NCI-H146 treated with DMSO at 0.1 percent for 48 hours (cell line): ENCODE measurements around the gene CCDC157.

ENCODE experiments used
- DNase-seq: peaks from one replicate; lab custom pipeline; 2025; ENCODE audit not compliant: unreplicated experiment; lab: John Stamatoyannopoulos, UW

The CCDC157 gene

DNA sequence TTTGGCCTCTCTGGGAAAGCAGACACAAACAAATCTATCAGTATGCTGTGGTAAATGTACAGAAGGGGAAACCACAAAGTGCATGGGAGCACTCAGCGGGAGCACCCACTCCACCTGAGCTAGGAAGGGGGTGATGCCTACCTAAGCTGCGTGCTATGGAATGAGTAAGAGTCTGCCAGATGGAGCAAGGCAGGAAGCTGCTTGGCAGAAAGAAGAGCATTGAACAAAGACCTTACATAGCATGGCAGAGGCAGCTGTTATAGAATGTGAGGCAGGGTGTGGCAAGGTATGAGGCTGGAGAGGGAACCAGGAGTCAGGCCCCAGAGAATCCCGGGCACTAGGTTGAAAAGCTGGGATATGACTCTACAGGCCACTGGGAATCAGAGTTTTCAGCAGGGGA is 55.0 kb downstream of the CCDC157 start:
- DNase-seq = no peak

DNA sequence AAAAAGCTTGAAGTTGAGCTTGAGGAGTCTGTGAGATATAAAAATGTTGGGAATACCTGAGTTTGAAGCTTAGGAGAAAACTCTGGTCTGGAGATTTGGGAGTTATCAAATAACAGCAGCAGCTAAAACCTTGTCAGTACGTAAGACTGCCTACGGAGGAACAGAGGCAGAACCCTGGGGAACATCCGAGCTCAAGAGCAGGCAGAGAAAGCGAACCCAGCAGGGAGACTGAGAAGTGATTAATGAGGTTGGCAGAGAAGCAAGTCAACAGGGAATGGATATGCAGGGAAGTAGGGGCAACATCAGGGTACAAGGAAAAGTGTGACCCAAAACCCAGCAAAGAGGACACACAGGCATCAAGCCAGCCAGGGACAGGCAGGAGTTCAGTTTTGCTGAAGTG is 56.2 kb downstream of the CCDC157 start:
- no peak for DNase-seq

DNA sequence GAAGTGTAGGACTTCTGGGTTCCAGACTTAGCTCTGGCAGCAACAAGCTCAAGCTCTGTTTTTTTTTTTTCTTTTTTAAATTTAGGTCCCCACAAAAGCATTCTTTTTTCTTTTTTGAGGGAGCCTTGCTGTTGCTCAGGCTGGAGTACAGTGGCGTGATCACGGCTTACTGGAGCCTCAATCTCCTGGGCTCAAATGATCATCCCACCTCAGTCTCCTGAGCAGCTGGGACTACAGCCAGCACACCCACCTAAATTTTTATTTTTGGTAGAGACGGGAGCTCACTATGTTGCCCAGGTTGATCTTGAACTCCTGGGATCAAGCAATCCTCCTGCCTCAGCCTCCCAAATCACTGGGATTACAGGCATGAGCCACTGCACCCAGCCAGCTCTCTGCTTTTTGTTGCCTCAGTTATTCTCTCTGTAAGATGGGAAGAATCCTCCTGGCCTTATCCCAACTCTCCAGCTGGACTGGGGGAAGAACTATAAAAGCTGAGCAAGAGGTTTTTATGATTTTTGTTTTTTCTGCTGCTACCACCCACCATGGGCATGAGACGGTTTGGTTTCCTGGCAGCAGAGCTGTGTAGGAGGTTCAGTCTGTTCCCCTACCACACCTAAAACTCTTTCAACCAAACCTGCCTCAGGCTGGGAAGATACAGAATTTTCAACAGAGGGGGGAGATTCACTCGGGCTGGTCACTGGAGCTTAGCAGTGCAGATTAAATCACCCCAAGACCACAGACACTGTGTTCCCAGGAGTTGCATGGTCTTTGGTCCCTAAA is 57.1 kb downstream of the CCDC157 start:
- DNase-seq = no peak

DNA sequence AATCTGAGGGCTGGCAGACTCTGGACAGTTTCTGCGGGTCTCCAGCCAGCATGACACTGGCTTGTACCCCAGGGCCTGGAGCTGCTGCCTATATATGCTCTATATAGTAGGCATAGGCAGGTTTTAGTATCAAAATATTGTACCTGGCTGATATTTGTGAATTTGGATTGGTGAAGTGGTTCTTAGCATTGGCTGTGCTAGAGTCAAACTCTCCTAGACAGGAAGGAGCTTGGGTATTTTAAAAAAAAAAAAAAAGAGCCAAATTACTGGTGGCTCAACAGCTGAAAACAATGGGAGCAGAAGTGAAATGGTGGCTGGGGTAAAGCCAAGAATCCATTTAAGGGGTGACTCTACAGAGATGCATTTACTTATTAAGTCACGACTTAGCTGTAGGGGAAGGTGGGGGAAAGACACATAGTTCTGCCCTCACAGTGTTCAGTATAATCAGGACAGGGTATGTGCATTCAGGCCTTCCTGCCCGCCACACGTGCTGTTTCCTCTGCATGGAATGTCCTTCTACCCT is 57.8 kb downstream of the CCDC157 start:
- no peak for DNase-seq

DNA sequence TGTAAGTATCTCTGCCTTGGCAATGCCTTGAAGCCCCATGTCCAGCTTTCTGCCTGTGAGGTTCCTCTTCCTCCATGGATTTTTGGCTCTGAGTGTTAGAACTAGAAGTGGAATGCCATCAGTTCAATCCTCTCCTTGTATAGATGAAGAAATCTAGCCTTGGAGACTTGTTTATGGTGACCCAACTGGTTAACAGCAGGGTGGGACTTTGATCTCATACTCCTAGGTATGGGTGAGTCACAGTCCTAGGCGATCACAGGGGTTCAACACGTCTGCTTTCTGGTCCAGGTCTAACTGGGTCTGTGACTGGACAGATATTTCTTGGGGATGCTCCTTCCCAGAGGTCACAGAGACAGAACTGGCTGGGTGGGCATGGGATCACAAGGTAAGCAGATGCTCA is 59.6 kb downstream of the CCDC157 start:
- no peak for DNase-seq

DNA sequence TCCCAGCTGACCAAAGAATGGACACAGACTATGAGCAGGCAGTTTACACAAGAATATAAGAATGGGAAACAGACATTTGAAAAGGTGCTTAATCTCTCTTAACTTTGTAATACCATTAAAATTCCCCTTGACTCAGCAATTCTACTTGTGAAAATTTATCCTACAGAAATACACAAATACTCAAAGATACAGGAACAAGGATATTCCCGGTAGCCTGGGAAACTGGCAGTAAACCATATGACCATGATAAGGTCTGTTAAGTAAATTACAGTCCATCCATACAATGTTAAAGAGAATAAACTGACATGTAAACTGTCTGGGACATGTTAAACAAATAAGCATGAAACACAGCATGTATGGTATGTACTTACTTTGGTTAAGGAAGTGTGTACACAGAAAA is 60.0 kb downstream of the CCDC157 start:
- no peak for DNase-seq

DNA sequence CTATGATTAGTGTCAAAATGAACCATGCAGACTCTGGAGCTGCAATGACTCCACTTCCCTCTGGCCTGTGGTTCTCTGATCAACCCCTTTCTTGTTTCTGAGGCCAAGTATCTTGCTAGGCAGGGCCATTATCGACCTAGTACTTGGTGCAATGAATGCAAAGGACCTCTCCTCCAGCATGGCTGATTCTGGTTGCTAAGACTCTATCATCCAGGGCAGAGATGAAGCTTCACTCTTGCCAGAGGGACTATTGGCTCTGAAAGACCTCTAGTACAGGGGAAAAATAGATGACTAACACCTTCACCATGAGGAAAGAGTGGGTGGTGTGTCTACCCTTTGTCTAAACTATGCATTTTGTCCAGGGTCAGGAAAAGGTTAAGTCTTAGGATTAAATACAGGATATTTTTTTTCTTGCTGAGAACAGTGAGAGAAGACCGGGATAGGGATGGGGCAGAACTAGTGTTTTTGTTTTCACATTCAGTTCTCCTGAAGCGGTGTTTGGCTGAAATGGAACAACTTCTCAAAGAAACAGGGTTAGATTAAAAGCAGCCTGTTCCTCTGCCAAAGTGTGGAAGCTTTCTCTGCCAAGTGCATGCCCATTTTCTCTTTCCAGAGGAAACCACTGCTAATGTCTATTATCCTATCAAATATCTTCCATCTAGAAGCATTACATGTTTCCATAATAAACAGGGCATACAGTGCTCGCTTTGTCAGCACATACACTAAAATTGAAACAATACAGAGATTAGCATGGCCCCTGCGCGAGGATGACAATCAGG is 63.7 kb downstream of the CCDC157 start:
- DNase-seq = no peak

DNA sequence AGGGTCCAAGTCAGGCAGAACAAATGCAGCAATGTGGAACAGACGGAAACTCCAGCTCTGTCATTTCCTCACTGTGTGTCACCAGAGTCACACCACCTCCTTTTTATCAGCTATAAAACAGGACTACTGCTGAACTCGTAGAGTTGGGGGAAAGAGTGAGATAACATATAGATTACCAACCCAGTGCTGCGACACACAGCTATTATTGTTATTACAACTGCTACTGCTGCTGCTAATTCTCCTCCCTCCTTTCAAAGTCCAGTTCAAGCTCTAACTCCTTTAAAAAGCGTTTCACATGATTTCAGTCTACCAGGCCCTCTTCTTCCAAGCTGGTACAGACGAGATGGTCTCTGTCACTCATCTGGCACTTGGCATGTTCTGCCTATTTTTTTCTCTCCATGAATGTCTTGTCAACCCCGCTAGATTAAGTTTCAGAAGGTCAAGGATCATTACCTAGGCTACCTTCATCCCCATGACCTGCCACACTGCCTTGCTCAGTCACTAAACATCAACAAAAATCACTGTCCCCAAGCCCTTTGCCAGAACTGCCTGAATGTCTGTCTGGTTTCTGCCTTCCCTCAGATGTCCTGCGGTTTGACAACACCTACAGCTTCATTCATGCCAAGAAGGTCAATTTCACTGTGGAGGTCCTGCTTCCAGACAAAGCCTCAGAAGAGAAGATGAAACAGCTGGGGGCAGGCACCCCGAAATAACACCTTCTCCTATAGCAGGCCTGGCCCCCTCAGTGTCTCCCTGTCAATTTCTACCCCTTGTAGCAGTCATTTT is 65.1 kb downstream of the CCDC157 start:
- no peak for DNase-seq

DNA sequence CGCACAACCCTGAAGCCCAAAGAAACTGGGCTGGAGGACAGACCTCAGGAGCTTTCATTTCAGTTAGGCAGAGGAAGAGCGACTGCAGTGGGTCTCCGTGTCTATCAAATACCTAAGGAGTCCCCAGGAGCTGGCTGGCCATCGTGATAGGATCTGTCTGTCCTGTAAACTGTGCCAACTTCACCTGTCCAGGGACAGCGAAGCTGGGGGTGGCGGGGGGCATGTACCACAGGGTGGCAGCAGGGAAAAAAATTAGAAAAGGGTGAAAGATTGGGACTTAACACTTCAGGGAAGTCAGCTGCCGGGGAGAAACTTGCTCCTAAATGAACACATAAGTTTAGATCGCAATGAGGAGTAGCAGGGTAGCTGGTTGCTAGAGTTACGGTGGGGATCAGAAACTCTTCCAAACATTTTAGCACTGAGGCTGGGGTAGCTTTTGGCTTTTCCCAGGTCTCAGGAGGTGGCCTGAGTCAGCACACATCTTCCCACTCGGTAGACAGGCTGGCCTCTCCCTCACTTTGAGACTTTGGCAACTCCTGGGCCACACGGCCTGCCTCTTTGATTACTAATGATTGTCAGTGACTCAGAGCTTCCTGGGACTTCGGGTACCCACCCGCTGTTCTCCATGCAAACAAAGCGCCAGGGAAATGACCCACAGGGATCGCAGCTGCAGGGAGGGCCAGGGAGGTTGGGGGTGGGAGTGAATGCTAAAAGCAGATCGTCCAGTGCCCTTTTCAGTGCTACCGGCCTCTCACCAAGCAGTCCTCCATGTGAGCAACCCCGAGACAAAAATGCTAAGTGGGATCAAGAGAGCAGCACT is 65.9 kb downstream of the CCDC157 start:
- peak; percentile 61 for DNase-seq

DNA sequence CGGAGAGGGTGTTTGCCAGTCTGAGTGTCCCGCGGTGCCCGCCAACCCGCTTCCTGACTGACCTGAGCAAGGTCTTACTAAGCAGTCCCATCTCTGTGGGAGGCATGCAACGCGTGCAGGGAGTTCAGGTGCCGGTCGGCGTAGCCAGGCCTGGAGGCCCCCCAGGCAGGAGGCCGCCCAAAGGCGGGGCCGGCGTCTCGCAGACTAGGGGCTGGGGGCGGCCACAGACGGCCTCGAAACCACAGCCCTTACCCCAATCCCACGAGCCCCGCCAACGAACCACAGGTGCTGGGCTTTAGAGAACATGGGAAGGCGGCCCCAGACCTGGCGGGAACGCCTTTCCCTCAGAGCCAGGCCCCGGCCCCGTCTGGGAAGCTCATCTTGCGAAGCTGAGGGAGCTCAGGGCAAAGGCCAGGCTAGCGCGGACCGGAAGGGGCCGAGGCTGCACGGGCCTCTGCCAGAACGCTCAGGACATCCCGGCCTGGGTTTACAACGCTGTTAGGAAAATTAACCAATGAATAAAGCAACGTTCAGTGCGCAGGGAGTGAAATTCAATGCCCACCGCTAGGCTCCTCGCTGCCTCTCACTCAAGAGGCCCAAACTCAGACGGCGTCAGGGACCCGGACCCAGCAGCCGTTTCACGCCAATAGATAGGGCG is 66.6 kb downstream of the CCDC157 start:
- peak; percentile 65 for DNase-seq

DNA sequence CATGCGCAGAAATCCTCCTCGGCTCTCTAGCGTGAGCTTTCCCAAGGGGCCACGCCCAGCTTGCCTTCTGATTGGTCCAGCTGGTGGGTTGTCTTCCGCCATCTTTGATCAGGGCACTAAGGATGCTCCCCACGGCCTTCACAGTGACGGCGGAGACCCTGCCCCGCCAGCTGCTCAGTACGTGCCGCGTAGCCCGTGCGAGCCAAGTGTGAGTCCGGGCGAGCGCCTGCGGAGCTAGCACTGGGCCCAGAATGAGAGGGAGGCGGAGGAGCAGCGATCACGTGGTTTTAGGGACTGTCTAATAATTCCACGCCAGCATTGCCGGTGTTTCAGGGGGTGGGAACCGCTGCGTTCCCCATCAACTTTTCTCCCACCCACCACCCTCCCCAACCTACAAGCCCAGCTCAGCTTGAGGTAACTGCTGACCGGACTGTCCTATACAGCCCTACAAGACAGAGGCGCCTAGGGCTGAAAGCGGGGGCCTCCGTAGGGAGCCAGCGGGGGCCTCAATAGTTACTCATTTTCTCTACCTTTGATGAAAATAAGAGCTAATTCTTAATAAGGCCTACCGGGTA is 67.2 kb downstream of the CCDC157 start:
- peak; percentile 94 for DNase-seq

DNA sequence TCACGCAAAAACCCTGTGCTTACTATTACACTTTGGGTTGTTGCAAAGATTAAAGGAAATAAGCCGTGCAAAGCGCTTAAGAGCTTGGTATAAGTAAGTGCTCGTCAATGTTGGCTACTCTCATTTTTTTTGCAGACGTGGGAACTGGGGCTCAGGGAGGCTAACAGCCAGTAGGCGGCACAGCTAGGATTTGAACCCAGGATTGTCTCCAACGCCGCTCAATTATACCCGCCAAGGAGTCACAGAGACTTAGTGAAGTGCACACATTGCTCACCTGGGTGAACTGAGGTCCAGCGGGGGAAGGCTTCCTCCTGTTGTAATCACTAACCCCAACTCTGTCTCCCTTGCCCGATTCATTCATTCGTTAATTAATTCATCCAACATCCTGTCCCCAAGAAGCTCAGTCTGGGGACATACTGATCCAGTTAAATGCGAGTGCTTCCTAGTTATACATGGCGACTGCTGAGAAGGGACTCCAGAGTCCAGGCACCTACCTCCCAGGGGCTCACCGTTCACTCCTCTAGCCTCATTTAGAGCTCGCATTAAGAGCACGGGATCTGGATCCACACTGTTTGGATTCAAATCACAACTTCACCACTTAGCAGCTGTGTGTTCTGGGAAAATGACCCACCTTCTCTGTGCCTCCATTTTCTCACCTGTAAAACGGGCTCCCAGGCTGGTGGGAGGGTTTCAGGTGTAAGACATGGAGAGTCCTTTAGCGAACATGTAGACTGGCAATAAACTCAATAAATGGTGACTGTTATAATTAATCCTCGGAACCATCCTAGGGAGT is 67.9 kb downstream of the CCDC157 start:
- no peak for DNase-seq

DNA sequence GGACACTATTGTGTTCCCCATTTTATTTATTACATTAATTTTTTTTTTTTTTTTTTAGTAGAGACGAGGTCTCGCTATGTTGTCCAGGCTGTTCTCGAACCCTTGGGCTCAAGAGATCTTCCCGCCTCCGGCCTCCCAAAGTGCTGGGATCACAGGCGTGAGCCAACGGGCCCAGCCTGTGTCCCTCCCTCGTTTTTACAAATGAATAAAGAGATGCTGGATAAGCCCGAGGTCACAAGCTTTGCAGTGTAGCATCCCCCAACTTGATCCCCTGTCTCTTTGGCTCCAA is 68.5 kb downstream of the CCDC157 start:
- DNase-seq = no peak

DNA sequence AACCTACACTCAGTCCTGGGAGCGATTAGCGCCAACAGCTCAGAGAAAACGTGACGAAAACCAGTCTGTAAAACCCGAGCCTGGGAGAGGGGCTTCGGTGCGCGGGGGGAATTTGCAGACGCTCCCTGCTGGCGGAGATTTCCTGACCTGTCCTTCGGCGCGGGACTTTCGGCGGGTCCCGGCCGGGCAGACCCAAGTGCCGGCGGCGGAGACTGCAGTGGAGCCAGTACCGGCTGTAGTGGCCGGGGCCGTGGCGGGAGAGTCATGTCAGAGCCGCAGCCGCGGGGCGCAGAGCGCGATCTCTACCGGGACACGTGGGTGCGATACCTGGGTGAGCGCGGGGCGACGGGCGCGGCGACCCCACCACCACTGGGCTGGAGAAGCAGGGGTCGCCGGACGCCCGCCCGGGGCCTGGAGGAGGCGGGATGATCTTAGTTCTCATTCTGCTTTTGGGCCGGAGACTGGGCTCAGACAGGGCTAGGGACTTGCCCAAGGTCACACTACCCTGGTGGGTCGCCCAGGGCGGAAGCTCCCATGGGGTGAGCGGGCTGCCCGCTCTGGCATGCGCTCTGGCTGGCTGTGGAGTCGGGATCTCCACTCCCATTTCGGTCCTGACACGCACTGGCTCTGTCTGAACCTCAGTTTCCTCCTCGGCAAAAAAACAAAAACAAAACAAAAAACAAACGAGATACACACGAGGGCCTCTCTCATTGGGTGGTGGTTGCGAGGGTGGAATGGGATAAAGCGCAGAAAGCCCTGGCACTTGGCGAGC is 69.0 kb downstream of the CCDC157 start, which contains the start of gene MTFP1:
Gene MTFP1, plus strand, starts transcription at position 153 of the 772 bp plus-strand sequence. Its CDS starts 112 bp downstream, at position 265.
- peak; percentile 46 for DNase-seq
